ACC112 (cell line): ENCODE results near the gene PTPRM.

Experiments used
- H2AFZ ChIP-seq: fragments of 200-600 bp; sonication (generic); one replicate; pipeline ENCODE4 v1.6.0; 2017; ENCODE audit warnings: antibody characterized with exemption, low read length; ENCODE audit not compliant: unreplicated experiment
- H3K27ac ChIP-seq: fragments of 200-600 bp; sonication (generic); 2 replicates; pipeline ENCODE4 v1.5.1; 2014; ENCODE audit warnings: low read depth, mild to moderate bottlenecking, antibody characterized with exemption, low read length, moderate library complexity
- H3K27me3 ChIP-seq: fragments of 200-600 bp; sonication (generic); 2 replicates; pipeline ENCODE4 v1.6.1; 2014; ENCODE audit warnings: mild to moderate bottlenecking, antibody characterized with exemption, low read length, moderate library complexity, mixed read lengths; ENCODE audit not compliant: insufficient read depth
- H3K36me3 ChIP-seq: fragments of 200-600 bp; sonication (generic); 2 replicates; pipeline ENCODE4 v1.6.1; 2016; ENCODE audit warnings: mild to moderate bottlenecking, antibody characterized with exemption, low read length, moderate library complexity, mixed read lengths; ENCODE audit not compliant: insufficient read depth
- H3K4me1 ChIP-seq: fragments of 200-600 bp; sonication (generic); one replicate; pipeline ENCODE4 v1.6.1; 2016; ENCODE audit warnings: low read length, mixed read lengths; ENCODE audit not compliant: insufficient read depth, unreplicated experiment, control insufficient read depth
- H3K4me3 ChIP-seq: fragments of 200-600 bp; sonication (generic); 2 replicates; pipeline ENCODE4 v1.5.1; 2014; ENCODE audit warnings: mild to moderate bottlenecking, low read depth, low read length
- H3K79me2 ChIP-seq: fragments of 200-600 bp; sonication (generic); one replicate; pipeline ENCODE4 v1.6.0; 2016; ENCODE audit warnings: low read length; ENCODE audit not compliant: control insufficient read depth, unreplicated experiment, insufficient read depth

PTPRM gene

DNA sequence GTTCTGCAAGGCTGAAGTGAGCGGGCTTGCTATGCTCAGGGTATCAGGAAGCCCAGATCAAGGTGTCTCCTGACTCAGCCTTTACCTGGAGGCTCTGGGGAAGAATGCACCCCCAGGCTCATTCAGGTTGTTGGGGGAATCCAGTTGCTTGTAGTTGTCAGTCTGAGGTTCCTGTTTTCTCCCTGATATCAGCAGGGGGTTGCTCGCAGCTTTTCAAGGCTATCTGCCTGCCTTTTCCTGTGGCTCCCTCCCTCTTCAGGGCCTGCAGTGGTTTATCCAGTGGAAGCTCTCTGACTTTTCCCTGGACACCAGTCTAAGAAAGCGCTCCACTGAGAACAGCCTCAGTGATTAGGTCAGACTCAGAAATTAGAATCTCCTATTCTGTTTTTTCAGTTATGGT is 116.6 kb downstream of the PTPRM start:
- Histone ChIP-seq H3K79me2 (peaks cover 12% of the 10 kb centered on the region), H3K27ac (no peak overlapping the region), H3K27me3 (no peaks in the 10 kb centered on the region), H3K4me1 (peaks cover 12% of the 10 kb centered on the region), H3K36me3 (no peaks in the 10 kb centered on the region), H2AFZ (no peak overlapping the region), H3K4me3 (no peak overlapping the region)

- Histone ChIP-seq H3K27ac (peak overlapping the region; percentile 20; the same call in 1 of the 2 replicates), H2AFZ (no peak overlapping the region), H3K79me2 (peaks cover 12% of the 10 kb centered on the region), H3K27me3 (no peaks in the 10 kb centered on the region), H3K4me1 (peaks cover 12% of the 10 kb centered on the region), H3K36me3 (no peaks in the 10 kb centered on the region), H3K4me3 (no peak overlapping the region)
Observed at GRCh38 chr18:7684357-7684756, 117.2 kb downstream of the PTPRM start.

- H3K27me3 ChIP-seq, result no peaks in the 10 kb centered on the region
- H3K4me3 ChIP-seq, result no peak overlapping the region
- no peaks in the 10 kb centered on the region for H3K36me3 ChIP-seq
- H2AFZ ChIP-seq, result no peak overlapping the region
- no peak overlapping the region; the same call in 1 of the 2 replicates for H3K27ac ChIP-seq
- H3K79me2 ChIP-seq, result peaks cover 12% of the 10 kb centered on the region
- peaks cover 12% of the 10 kb centered on the region for H3K4me1 ChIP-seq
Observed at GRCh38 chr18:7684966-7685365, 117.8 kb downstream of the PTPRM start.

DNA sequence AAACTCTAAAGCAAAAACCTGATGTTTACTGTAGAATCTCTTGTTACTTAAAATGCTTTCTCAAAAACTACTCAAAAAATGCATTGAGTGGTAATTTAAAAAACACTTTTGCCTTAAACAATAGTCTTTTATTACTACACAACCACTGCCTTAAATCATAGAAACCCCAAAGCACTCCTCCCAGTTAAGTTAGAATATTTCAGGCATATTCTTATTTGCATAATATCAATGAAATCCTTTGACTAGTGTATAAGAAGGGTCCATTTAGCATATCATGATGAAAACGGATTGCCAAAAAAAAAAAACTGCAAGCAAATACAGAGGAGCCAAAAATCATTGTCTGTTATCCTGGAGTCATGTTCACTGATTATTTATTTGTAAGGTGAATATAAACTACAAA is 119.2 kb downstream of the PTPRM start:
- Histone ChIP-seq H3K4me3 (no peak overlapping the region), H3K36me3 (no peaks in the 10 kb centered on the region), H3K27me3 (no peaks in the 10 kb centered on the region), H3K4me1 (peaks cover 12% of the 10 kb centered on the region), H2AFZ (no peak overlapping the region), H3K79me2 (peaks cover 7% of the 10 kb centered on the region), H3K27ac (no peak overlapping the region)

DNA sequence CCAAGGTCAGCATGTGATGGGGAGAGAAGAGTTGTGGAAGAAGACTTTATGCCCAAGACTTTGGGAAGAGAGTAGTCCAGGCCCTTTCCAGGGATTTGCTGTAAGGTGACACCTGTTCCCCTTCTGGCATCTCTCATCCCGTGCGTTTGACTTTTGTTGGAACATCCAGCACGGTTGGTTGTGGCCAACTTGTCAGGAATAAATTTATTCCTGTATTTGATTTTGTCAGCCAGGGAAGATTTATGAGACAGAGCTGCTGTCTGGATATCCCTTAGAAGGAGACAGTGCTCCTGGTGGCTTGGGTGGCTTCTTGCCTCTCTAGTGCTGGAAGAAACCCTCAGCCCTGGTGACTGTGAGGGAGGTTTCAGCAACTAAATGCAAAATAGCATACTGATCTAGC is 121.5 kb downstream of the PTPRM start:
- Histone ChIP-seq H3K27ac (no peak overlapping the region), H3K36me3 (no peaks in the 10 kb centered on the region), H3K79me2 (peaks cover 20% of the 10 kb centered on the region), H3K4me1 (peaks cover 12% of the 10 kb centered on the region), H3K4me3 (no peak overlapping the region), H3K27me3 (no peaks in the 10 kb centered on the region), H2AFZ (no peak overlapping the region)

DNA sequence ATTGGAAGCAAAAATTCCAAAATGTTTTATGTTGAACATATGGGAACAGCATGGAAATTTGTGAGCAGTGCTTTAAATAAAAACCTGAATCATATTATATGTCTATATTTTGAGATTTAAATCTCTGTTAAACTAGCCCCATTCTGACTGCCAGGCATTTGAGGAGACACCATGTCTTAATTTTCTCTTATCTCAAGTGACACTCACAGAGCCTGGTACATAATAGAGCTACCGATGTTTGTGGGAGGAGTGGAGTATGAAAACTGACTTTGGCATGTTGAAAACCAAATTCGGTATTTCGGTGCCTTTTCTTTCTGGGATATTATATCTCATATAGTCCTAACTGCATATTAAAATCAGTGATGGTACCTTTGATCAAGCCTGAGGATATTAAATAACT is 124.1 kb downstream of the PTPRM start:
- Histone ChIP-seq H3K4me1 (no peaks in the 10 kb centered on the region), H3K27ac (no peak overlapping the region), H3K79me2 (peaks cover 16% of the 10 kb centered on the region), H3K4me3 (no peak overlapping the region), H3K36me3 (no peaks in the 10 kb centered on the region), H2AFZ (no peak overlapping the region), H3K27me3 (no peaks in the 10 kb centered on the region)

DNA sequence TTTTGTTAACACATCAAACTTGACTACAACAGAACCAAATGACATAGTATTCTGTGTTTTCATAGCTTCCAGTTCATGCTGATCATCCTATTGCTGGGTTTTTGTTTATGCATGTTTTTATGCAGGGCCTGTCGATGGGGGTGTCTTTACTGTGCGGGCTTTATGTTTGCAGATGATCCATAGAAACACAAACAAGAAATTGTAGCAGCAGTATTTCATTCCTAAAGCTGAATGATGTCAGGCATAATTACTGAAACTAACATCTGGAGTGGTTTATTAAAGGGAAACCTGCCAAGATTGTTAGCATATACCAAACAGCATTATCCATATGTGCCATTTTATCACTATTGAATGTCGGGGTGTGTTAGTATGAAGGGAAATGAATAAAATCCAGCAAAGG is 129.7 kb downstream of the PTPRM start:
- Histone ChIP-seq H3K4me1 (no peaks in the 10 kb centered on the region), H3K27me3 (no peaks in the 10 kb centered on the region), H3K79me2 (peaks cover 12% of the 10 kb centered on the region), H3K36me3 (no peaks in the 10 kb centered on the region), H2AFZ (no peak overlapping the region), H3K27ac (no peak overlapping the region), H3K4me3 (no peak overlapping the region)

- no peak overlapping the region for H3K27ac ChIP-seq
- no peaks in the 10 kb centered on the region for H3K27me3 ChIP-seq
- no peak overlapping the region for H3K4me3 ChIP-seq
- no peaks in the 10 kb centered on the region for H3K4me1 ChIP-seq
- H3K36me3 ChIP-seq, result no peaks in the 10 kb centered on the region
- no peak overlapping the region for H2AFZ ChIP-seq
- H3K79me2 ChIP-seq, result peaks cover 12% of the 10 kb centered on the region
Observed at GRCh38 chr18:7697306-7697705, 130.2 kb downstream of the PTPRM start.

DNA sequence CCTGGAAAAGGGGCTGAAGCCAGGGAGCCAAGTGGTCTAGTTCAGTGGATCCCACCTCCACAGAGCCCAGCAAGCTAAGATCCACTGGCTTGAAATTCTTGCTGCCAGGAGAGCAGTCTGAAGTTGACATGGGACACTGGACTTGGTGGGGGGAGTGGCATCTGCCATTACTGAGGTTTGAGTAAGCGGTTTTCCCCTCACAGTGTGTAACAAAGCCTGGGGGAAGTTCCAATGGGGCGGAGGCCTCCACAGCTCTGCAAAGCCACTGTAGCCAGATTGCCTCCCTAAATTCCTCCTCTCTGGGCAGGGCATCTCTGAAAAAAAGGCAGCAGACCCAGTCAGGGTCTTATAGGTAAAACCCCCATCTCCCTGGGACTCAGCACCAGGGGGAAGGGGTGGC is 144.4 kb downstream of the PTPRM start:
- H3K79me2 ChIP-seq, result no peaks in the 10 kb centered on the region
- no peaks in the 10 kb centered on the region for H3K27me3 ChIP-seq
- no peaks in the 10 kb centered on the region for H3K36me3 ChIP-seq
- H2AFZ ChIP-seq, result no peak overlapping the region
- no peak overlapping the region for H3K27ac ChIP-seq
- no peaks in the 10 kb centered on the region for H3K4me1 ChIP-seq
- H3K4me3 ChIP-seq, result no peak overlapping the region

DNA sequence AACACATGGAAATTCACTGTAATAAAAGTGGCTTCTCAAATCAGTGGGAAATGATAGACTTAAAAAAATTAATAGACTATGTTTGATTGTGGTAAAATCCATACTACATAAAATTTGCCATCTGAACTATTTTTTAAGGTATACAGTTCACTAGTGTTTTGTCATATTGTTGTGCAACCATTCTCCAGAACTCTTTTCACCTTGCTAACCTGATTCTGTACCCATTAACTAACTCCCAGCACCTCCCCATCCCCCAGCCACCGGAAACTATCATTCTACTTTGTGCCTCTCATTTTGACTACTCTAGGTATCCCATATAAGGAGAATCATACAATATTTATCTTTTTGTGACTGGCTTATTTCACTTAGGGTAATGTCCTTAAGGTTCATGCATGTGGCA is 153.3 kb downstream of the PTPRM start:
- Histone ChIP-seq H3K4me3 (no peak overlapping the region), H2AFZ (no peak overlapping the region), H3K27ac (no peak overlapping the region), H3K36me3 (no peaks in the 10 kb centered on the region), H3K4me1 (no peaks in the 10 kb centered on the region), H3K79me2 (peaks cover 2% of the 10 kb centered on the region), H3K27me3 (no peaks in the 10 kb centered on the region)

GRCh38 chr18:7721532-7721931 is 154.4 kb downstream of the PTPRM start:
- Histone ChIP-seq H3K4me1 (no peaks in the 10 kb centered on the region), H3K4me3 (no peak overlapping the region), H3K79me2 (peaks cover 2% of the 10 kb centered on the region), H2AFZ (no peak overlapping the region), H3K27me3 (no peaks in the 10 kb centered on the region), H3K36me3 (no peaks in the 10 kb centered on the region), H3K27ac (no peak overlapping the region)
